Tibial nerve (tissue), 4 donors: ENCODE data around the gene ROCK2. TPM values are rescaled to one million over a fixed set of nuclear protein-coding genes. Genes with fewer than 3 reads are reported as not detected.

Experiments used
- DNase-seq, 2 donors: peaks; one replicate each; pipeline ENCODE4 v3.0.0-alpha.2; 2019; ENCODE audit warnings: low spot score in 2 of 2
- H3K27ac ChIP-seq, 4 donors: fragments of 200-600 bp; sonication (generic) in 3 of 4; one replicate each; pipeline ENCODE4 v1.5.1; 2017 to 2019; ENCODE audit warnings: mild to moderate bottlenecking in 1 of 4
- H3K27me3 ChIP-seq, 2 donors: fragments of 200-600 bp; sonication (generic) in 1 of 2; one replicate each; pipeline versions ENCODE4 v1.5.1 to v1.6.0; 2017 to 2019
- H3K36me3 ChIP-seq, 3 donors: fragments of 200-600 bp; sonication (generic); one replicate each; pipeline ENCODE4 v1.5.1; 2018 to 2019
- H3K4me1 ChIP-seq, 4 donors: fragments of 200-600 bp; sonication (generic) in 3 of 4; one replicate each; pipeline ENCODE4 v1.5.1; 2017 to 2019
- H3K4me3 ChIP-seq, 4 donors: fragments of 200-600 bp; sonication (generic) in 3 of 4; one replicate each; pipeline ENCODE4 v1.5.1; 2017 to 2019; ENCODE audit warnings: mild to moderate bottlenecking in 1 of 4, moderate library complexity in 1 of 4
- H3K9me3 ChIP-seq, 4 donors: fragments of 200-600 bp; sonication (generic) in 3 of 4; one replicate each; pipeline ENCODE4 v1.5.1; 2017 to 2019
- EP300 ChIP-seq, 2 donors: sonication (generic); formaldehyde crosslinking; IDR thresholded peaks; one replicate each; pipeline ENCODE4 v1.6.1; 2017; ENCODE audit warnings: antibody characterized with exemption in 2 of 2, mild to moderate bottlenecking in 1 of 2
- POLR2A ChIP-seq, 2 donors: fragments of 450-650 bp; IDR thresholded peaks; one replicate each; pipeline ENCODE4 v1.6.1; 2017; ENCODE audit warnings: antibody characterized with exemption in 2 of 2, mild to moderate bottlenecking in 2 of 2, moderate library complexity in 2 of 2
- WGBS, 2 donors: methylation state at CpG; one replicate each; pipeline ENCODE4 v1.1.5; 2018; 5-methylcytosine and 5-hydroxymethylcytosine counted together
- total RNA-seq, 4 donors: library from RNA; depleted of rRNA; stranded (reverse); fragments of >200 nt; gene quantifications; one replicate each; pipeline ENCODE4 v1.1.0, GENCODE V29; 2016
- TF ChIP-seq, protein P1 (sequence below), 5 experiments: fragments of 200-600 bp in 3 of 5; fragments of 450-650 bp in 2 of 5; sonication (generic) in 3 of 5; IDR thresholded peaks; one replicate each; pipeline ENCODE4 v1.5.1; 2016 to 2019; ENCODE audit warnings: antibody characterized with exemption in 5 of 5, mild to moderate bottlenecking in 3 of 5, moderate library complexity in 2 of 5

Gene ROCK2
- total RNA-seq, 4 donors from 2014 or later = 56.4 to 81.6 (median 60.7) TPM

DNA sequence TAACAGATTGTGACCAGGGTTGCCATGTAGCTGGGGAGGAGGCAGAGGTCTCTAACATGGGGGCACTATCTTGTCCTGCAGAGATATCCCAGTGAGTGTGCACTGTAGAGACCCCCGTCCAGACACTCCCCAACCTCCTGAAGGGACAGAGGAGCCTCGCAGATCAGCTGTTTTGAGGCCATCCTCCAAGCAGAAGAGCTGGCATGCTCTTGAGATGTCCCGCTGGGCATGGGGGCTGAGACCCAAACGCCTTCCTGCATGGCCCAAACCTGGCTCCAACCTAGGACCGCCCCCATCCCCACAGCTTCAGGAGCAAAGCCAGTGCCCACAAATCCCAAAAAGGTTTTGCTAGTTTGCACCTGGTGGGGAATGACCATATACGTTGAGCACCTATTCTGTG lies 191.8 kb downstream of the ROCK2 start:
- Histone ChIP-seq H3K4me1 (peaks cover 0 to 24% (median 21%) of the 10 kb centered on the region in 4 donors), H3K9me3 (no peaks in the 10 kb centered on the region), H3K27me3 (no peaks in the 10 kb centered on the region), H3K36me3 (no peaks in the 10 kb centered on the region), H3K4me3 (no peak overlapping the region), H3K27ac (no peak overlapping the region)
- TF ChIP-seq POLR2A (IDR thresholded peaks at IDR 0.05) = no peak
- TF ChIP-seq, protein P1, sequence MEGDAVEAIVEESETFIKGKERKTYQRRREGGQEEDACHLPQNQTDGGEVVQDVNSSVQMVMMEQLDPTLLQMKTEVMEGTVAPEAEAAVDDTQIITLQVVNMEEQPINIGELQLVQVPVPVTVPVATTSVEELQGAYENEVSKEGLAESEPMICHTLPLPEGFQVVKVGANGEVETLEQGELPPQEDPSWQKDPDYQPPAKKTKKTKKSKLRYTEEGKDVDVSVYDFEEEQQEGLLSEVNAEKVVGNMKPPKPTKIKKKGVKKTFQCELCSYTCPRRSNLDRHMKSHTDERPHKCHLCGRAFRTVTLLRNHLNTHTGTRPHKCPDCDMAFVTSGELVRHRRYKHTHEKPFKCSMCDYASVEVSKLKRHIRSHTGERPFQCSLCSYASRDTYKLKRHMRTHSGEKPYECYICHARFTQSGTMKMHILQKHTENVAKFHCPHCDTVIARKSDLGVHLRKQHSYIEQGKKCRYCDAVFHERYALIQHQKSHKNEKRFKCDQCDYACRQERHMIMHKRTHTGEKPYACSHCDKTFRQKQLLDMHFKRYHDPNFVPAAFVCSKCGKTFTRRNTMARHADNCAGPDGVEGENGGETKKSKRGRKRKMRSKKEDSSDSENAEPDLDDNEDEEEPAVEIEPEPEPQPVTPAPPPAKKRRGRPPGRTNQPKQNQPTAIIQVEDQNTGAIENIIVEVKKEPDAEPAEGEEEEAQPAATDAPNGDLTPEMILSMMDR (IDR thresholded peaks at IDR 0.05) = no peak
- TF ChIP-seq EP300 (IDR thresholded peaks at IDR 0.05) = no peak
- WGBS, 2 donors = 90 to 91% methylated on average over 6 of the region's 6 CpGs
- DNase-seq = no peak

DNA sequence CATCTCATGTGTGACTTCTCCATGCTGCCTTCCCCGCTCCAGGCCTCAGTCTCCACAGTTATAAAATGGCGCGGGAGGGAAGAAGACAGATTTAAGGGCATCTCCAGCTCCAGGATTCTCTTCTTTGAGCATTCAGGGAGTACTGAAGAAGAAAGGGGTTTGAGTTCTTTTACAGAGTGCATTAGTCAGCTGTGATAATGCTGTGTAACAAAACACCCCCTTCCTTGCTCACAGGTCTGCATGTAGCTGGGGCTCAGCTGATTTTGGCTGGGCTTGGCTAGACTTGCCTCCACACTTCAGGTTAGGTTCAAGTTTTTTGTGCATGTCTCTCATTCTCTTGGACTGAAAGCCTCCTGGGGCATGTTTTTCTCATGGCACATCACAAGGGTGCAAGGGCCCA lies 197.2 kb downstream of the ROCK2 start:
- no peak overlapping the region for H3K27ac ChIP-seq
- 31 to 84% methylated on average over 3 of the region's 3 CpGs for WGBS, 2 donors
- H3K27me3 ChIP-seq = peaks cover 0 to 9% of the 10 kb centered on the region in 2 donors
- no peak for TF ChIP-seq POLR2A (IDR thresholded peaks at IDR 0.05)
- no peak for TF ChIP-seq EP300 (IDR thresholded peaks at IDR 0.05)
- TF ChIP-seq, protein P1 (IDR thresholded peaks at IDR 0.05) = no peak
- H3K9me3 ChIP-seq = no peaks in the 10 kb centered on the region
- no peak overlapping the region for H3K4me3 ChIP-seq
- DNase-seq = no peak
- H3K4me1 ChIP-seq = no peaks in the 10 kb centered on the region
- H3K36me3 ChIP-seq = no peaks in the 10 kb centered on the region

DNA sequence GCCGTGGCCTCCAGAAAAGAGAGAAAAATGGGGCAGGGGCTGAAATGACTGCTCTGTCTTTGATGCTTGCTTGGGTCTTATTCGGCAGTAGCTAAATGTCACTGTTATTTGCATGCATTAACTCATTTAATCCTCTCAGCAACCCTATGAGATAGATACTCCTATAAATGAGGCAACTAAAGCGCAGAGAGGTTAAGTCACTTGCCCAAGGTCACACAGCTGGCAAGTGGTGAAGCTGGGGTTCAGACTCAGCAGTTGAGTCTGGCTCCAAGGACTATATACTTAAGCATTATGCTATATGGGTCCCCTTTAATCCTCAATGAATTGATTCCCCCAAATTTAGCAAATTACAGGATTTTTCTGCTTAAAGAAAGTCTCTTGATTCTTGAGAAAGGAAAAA lies 198.4 kb downstream of the ROCK2 start:
- no peak overlapping the region for H3K27ac ChIP-seq
- no peaks in the 10 kb centered on the region for H3K9me3 ChIP-seq
- no peaks in the 10 kb centered on the region for H3K36me3 ChIP-seq
- H3K4me1 ChIP-seq = no peaks in the 10 kb centered on the region
- TF ChIP-seq, protein P1 (IDR thresholded peaks at IDR 0.05) = no peak
- TF ChIP-seq POLR2A (IDR thresholded peaks at IDR 0.05) = no peak
- TF ChIP-seq EP300 (IDR thresholded peaks at IDR 0.05) = no peak
- H3K27me3 ChIP-seq = peaks cover 0 to 10% of the 10 kb centered on the region in 2 donors
- no peak for DNase-seq
- WGBS, 2 donors = 80 to 87% methylated on average over 3 of the region's 3 CpGs
- no peak overlapping the region for H3K4me3 ChIP-seq

DNA sequence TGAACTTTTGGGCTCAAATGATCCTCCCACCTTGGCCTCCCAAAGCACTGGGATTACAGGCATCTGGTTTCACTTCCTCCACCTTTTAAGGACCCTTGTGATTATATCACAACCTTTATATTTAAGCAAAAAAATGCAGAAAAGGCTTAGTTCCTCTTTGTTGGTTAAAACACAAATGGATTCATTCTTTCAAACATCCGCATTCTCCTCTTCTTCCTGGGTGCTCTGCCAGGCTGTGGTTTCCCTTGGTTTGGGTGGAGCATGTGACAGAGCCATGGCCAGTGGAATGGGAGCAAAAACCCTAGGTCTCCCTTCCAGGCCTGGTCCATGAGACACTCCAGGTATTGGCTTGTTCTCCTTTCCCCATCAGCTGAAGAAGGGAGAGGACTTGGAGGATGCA lies 199.1 kb downstream of the ROCK2 start:
- H3K9me3 ChIP-seq = no peaks in the 10 kb centered on the region
- no peak overlapping the region for H3K4me3 ChIP-seq
- H3K27ac ChIP-seq = no peak overlapping the region
- DNase-seq = no peak
- no peak for TF ChIP-seq EP300 (IDR thresholded peaks at IDR 0.05)
- TF ChIP-seq, protein P1 (IDR thresholded peaks at IDR 0.05) = no peak
- TF ChIP-seq POLR2A (IDR thresholded peaks at IDR 0.05) = no peak
- no peaks in the 10 kb centered on the region for H3K4me1 ChIP-seq
- peaks cover 0 to 10% of the 10 kb centered on the region in 2 donors for H3K27me3 ChIP-seq
- 83 to 92% methylated on average over 1 of the region's 1 CpG for WGBS, 2 donors
- H3K36me3 ChIP-seq = no peaks in the 10 kb centered on the region

DNA sequence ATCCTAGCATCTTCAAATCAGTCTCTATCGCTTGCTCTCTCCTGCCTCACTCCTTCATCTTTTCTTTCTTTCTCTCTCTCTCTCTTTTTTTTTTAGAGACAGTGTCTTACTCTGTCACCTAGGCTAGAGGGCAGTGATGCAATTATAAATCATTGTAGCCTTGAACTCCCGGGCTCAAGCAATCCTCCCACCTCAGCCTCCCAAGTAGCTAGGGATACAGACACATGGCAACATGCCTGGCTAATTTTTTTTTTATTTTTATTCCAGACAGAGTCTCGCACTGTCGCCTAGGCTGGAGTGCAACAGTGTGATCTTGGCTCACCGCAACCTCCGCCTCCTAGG lies 199.7 kb downstream of the ROCK2 start:
- no peaks in the 10 kb centered on the region for H3K9me3 ChIP-seq

More for the DNA sequence above, 199.7 kb downstream of the ROCK2 start:
- Histone ChIP-seq H3K4me3 (no peak overlapping the region), H3K4me1 (no peaks in the 10 kb centered on the region), H3K27me3 (peaks cover 0 to 10% of the 10 kb centered on the region in 2 donors), H3K27ac (no peak overlapping the region), H3K36me3 (no peaks in the 10 kb centered on the region)
- WGBS, 2 donors = 85 to 88% methylated on average over 6 of the region's 6 CpGs
- DNase-seq = no peak
- TF ChIP-seq EP300 (IDR thresholded peaks at IDR 0.05) = no peak
- TF ChIP-seq, protein P1 (IDR thresholded peaks at IDR 0.05) = no peak
- TF ChIP-seq POLR2A (IDR thresholded peaks at IDR 0.05) = no peak
